ENCODE measurements around the gene PDZRN3. TPM values are rescaled to one million over a fixed set of nuclear protein-coding genes. Genes with fewer than 3 reads are reported as not detected.

The PDZRN3 gene
- total RNA-seq, 4 donors from 2014 or later, result 87.3 to 268 (median 107) TPM

GRCh38 chr3:73513260-73513659 is 111.5 kb downstream of the PDZRN3 start:
- Histone ChIP-seq H3K9me3 (no peaks in the 10 kb centered on the region), H3K4me1 (peaks cover 12 to 17% of the 10 kb centered on the region in 2 donors), H3K4me3 (peak overlapping the region in 1 of 2 donors; percentile 2), H3K27ac (peak overlapping the region; percentile 75 to 93), H3K36me3 (no peaks in the 10 kb centered on the region), H3K27me3 (no peaks in the 10 kb centered on the region)
- intact Hi-C loops (cut with DNase I; ENCODE audit: low total_unique reads), result no loop called here
- no peak for DNase-seq
- no peak for TF ChIP-seq CTCF (IDR thresholded peaks at IDR 0.05)
- no peak for TF ChIP-seq POLR2A (IDR thresholded peaks at IDR 0.05)

GRCh38 chr3:73511571-73512525 is 112.9 kb downstream of the PDZRN3 start:
- peaks cover 12 to 15% of the 10 kb centered on the region in 2 donors for H3K4me1 ChIP-seq
- intact Hi-C loops (cut with DNase I; ENCODE audit: low total_unique reads), result no loop called here
- no peaks in the 10 kb centered on the region for H3K9me3 ChIP-seq
- peak overlapping the region; percentile 75 to 93 for H3K27ac ChIP-seq
- peak; percentile 54 to 70 for DNase-seq
- no peaks in the 10 kb centered on the region for H3K27me3 ChIP-seq
- H3K36me3 ChIP-seq, result no peaks in the 10 kb centered on the region
- TF ChIP-seq CTCF (IDR thresholded peaks at IDR 0.05) (no peak), POLR2A (IDR thresholded peaks at IDR 0.05) (no peak)
- peak overlapping the region in 1 of 2 donors; percentile 16 for H3K4me3 ChIP-seq

- Histone ChIP-seq H3K9me3 (no peaks in the 10 kb centered on the region), H3K27me3 (no peaks in the 10 kb centered on the region), H3K4me1 (peaks cover 12% of the 10 kb centered on the region in 2 donors), H3K36me3 (no peaks in the 10 kb centered on the region), H3K27ac (peak overlapping the region; percentile 75 to 93), H3K4me3 (no peak overlapping the region)
- no peak for TF ChIP-seq POLR2A (IDR thresholded peaks at IDR 0.05)
- intact Hi-C loops (cut with DNase I; ENCODE audit: low total_unique reads), result no loop called here
- DNase-seq, result no peak
These were observed 114.0 kb downstream of the PDZRN3 start for GRCh38 chr3:73510784-73511183.

GRCh38 chr3:73510334-73510733 is 114.4 kb downstream of the PDZRN3 start:
- no peak for TF ChIP-seq CTCF (IDR thresholded peaks at IDR 0.05)
- no peak for TF ChIP-seq POLR2A (IDR thresholded peaks at IDR 0.05)
- intact Hi-C loops (cut with DNase I; ENCODE audit: low total_unique reads), result no loop called here
- Histone ChIP-seq H3K4me1 (peaks cover 12% of the 10 kb centered on the region in 2 donors), H3K27ac (peak overlapping the region; percentile 75 to 93), H3K36me3 (no peaks in the 10 kb centered on the region), H3K9me3 (no peaks in the 10 kb centered on the region), H3K4me3 (no peak overlapping the region), H3K27me3 (no peaks in the 10 kb centered on the region)
- no peak for DNase-seq

- intact Hi-C loops (cut with DNase I; ENCODE audit: low total_unique reads), result no loop called here
- peaks cover 12% of the 10 kb centered on the region in 2 donors for H3K4me1 ChIP-seq
- no peak overlapping the region for H3K4me3 ChIP-seq
- H3K9me3 ChIP-seq, result no peaks in the 10 kb centered on the region
- no peaks in the 10 kb centered on the region for H3K36me3 ChIP-seq
- no peak for TF ChIP-seq CTCF (IDR thresholded peaks at IDR 0.05)
- no peak for TF ChIP-seq POLR2A (IDR thresholded peaks at IDR 0.05)
- H3K27ac ChIP-seq, result peak overlapping the region; percentile 75 to 93
- H3K27me3 ChIP-seq, result no peaks in the 10 kb centered on the region
- no peak for DNase-seq
These were observed 114.9 kb downstream of the PDZRN3 start for GRCh38 chr3:73509816-73510215.
